ENCODE results near the gene RAB11FIP3.
A peak's percentile ranks its signal among the peaks of the same experiment; 100 is the strongest.

- TF ChIP-seq POLR2A (IDR thresholded peaks at IDR 0.05) (no peak), POLR2AphosphoS5 (IDR thresholded peaks at IDR 0.05) (peak; percentile 39 to 68 (median 54))
Measured at GRCh38 chr16:496097-496886, 70.8 kb downstream of the RAB11FIP3 start.

All from spleen (tissue), 3 donors.